PC-9 (cell line): ENCODE measurements around the gene TFCP2L1.

Experiments
- CTCF ChIP-seq: fragments of 200-600 bp; sonication (generic); conservative IDR thresholded peaks from 2 replicates; pipeline ENCODE4 v1.6.1; 2017; ENCODE audit warnings: mixed run types, antibody characterized with exemption, mild to moderate bottlenecking, moderate library complexity
- EZH2 ChIP-seq: fragments of 200-600 bp; sonication (generic); IDR thresholded peaks from 2 replicates; pipeline ENCODE4 v1.8.0; 2017; ENCODE audit warnings: antibody characterized with exemption, low read depth

- TF ChIP-seq CTCF (no peak), EZH2 (no peak)
Measured at GRCh38 chr2:121283670-121284462, 1.1 kb downstream of the TFCP2L1 start.
